IMR-90 (cell line): Measurements from ENCODE around the gene CLEC7A.

ENCODE experiments used
- BHLHE40 ChIP-seq: fragments of 150-350 bp; IDR thresholded peaks from 2 replicates; pipeline ENCODE4 v1.6.1; 2016; ENCODE audit warnings: mild to moderate bottlenecking, low read depth, low read length
- CEBPB ChIP-seq: IDR thresholded peaks from 2 replicates; pipeline ENCODE4 v1.6.1; 2012; ENCODE audit warnings: low read depth, low read length, improper control_type of control experiment
- CHD1 ChIP-seq: IDR thresholded peaks from 2 replicates; pipeline ENCODE4 v1.6.1; 2012; ENCODE audit warnings: low read depth, low read length, improper control_type of control experiment
- MAFK ChIP-seq: IDR thresholded peaks from 2 replicates; pipeline ENCODE4 v1.6.1; 2012; ENCODE audit warnings: low read depth, low read length, improper control_type of control experiment
- MXI1 ChIP-seq: IDR thresholded peaks from 2 replicates; pipeline ENCODE4 v1.6.1; 2012; ENCODE audit warnings: low read depth, mild to moderate bottlenecking, low read length, moderate library complexity, borderline replicate concordance
- NFE2L2 ChIP-seq: fragments of 150-350 bp; IDR thresholded peaks from 2 replicates; pipeline ENCODE4 v1.6.1; 2016; ENCODE audit warnings: low read depth, mild to moderate bottlenecking, low read length
- POLR2A ChIP-seq: IDR thresholded peaks from 2 replicates; pipeline ENCODE4 v1.6.1; 2012; ENCODE audit warnings: mild to moderate bottlenecking, low read depth, low read length
- RAD21 ChIP-seq: IDR thresholded peaks from 2 replicates; pipeline ENCODE4 v1.6.1; 2012; ENCODE audit warnings: low read length, improper control_type of control experiment
- RCOR1 ChIP-seq: IDR thresholded peaks from 2 replicates; pipeline ENCODE4 v1.6.1; 2012; ENCODE audit warnings: mild to moderate bottlenecking, low read length, improper control_type of control experiment; ENCODE audit not compliant: insufficient replicate concordance
- RFX5 ChIP-seq: IDR thresholded peaks from 2 replicates; pipeline ENCODE4 v1.8.0; 2012; ENCODE audit warnings: low read depth, mild to moderate bottlenecking, low read length, moderate library complexity
- SMC3 ChIP-seq: fragments of 150-350 bp; IDR thresholded peaks from 2 replicates; pipeline ENCODE4 v1.6.1; 2016; ENCODE audit warnings: low read depth, mild to moderate bottlenecking, antibody characterized with exemption, low read length, moderate library complexity
- TF ChIP-seq, protein P1 (sequence below): conservative IDR thresholded peaks from 2 replicates; pipeline ENCODE4 v1.5.1; 2012; ENCODE audit warnings: mild to moderate bottlenecking, low read depth, low read length, improper control_type of control experiment
- TF ChIP-seq, protein P2 (sequence below): fragments of 150-350 bp; IDR thresholded peaks from 2 replicates; pipeline ENCODE4 v1.6.1; 2016; ENCODE audit warnings: low read depth, mild to moderate bottlenecking, low read length, moderate library complexity, borderline replicate concordance
- TF ChIP-seq, protein P3 (sequence below): fragments of 150-350 bp; IDR thresholded peaks from 2 replicates; pipeline ENCODE4 v1.6.1; 2017; ENCODE audit warnings: mild to moderate bottlenecking, antibody characterized with exemption, low read length, low read depth

DNA sequence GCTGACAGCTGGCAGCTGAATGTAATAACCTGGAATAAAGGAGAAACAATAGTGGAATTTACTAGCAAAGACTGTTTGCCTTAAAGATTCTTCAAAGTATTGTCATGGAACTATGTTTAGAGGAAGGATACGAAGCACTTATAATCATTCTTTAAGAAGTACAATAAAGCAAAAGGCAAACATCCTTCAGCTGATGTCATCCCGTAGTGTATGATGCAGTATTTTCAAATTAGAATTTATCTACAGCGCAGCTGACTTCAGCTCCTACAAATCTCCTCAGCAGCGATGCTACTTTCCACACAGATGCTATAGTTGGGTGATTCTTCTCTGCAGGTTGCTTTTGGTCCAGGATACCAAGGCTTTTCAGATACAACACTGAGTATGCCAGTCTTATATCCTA, 62.7 kb downstream of the CLEC7A start:
- TF ChIP-seq RAD21, result no peak
- TF ChIP-seq, protein P1, sequence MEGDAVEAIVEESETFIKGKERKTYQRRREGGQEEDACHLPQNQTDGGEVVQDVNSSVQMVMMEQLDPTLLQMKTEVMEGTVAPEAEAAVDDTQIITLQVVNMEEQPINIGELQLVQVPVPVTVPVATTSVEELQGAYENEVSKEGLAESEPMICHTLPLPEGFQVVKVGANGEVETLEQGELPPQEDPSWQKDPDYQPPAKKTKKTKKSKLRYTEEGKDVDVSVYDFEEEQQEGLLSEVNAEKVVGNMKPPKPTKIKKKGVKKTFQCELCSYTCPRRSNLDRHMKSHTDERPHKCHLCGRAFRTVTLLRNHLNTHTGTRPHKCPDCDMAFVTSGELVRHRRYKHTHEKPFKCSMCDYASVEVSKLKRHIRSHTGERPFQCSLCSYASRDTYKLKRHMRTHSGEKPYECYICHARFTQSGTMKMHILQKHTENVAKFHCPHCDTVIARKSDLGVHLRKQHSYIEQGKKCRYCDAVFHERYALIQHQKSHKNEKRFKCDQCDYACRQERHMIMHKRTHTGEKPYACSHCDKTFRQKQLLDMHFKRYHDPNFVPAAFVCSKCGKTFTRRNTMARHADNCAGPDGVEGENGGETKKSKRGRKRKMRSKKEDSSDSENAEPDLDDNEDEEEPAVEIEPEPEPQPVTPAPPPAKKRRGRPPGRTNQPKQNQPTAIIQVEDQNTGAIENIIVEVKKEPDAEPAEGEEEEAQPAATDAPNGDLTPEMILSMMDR, result no peak
- TF ChIP-seq CEBPB, result no peak
- TF ChIP-seq SMC3, result no peak
- no peak for TF ChIP-seq RFX5
- TF ChIP-seq, protein P2, sequence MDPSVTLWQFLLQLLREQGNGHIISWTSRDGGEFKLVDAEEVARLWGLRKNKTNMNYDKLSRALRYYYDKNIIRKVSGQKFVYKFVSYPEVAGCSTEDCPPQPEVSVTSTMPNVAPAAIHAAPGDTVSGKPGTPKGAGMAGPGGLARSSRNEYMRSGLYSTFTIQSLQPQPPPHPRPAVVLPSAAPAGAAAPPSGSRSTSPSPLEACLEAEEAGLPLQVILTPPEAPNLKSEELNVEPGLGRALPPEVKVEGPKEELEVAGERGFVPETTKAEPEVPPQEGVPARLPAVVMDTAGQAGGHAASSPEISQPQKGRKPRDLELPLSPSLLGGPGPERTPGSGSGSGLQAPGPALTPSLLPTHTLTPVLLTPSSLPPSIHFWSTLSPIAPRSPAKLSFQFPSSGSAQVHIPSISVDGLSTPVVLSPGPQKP, result no peak
- no peak for TF ChIP-seq MXI1
- TF ChIP-seq POLR2A, result no peak
- TF ChIP-seq BHLHE40, result no peak
- no peak for TF ChIP-seq CHD1
- TF ChIP-seq, protein P3, sequence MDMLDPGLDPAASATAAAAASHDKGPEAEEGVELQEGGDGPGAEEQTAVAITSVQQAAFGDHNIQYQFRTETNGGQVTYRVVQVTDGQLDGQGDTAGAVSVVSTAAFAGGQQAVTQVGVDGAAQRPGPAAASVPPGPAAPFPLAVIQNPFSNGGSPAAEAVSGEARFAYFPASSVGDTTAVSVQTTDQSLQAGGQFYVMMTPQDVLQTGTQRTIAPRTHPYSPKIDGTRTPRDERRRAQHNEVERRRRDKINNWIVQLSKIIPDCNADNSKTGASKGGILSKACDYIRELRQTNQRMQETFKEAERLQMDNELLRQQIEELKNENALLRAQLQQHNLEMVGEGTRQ, result no peak
- TF ChIP-seq RCOR1, result no peak
- TF ChIP-seq NFE2L2, result no peak
- TF ChIP-seq MAFK, result no peak
